ENCODE data around the gene THAP7.

Gene THAP7

DNA sequence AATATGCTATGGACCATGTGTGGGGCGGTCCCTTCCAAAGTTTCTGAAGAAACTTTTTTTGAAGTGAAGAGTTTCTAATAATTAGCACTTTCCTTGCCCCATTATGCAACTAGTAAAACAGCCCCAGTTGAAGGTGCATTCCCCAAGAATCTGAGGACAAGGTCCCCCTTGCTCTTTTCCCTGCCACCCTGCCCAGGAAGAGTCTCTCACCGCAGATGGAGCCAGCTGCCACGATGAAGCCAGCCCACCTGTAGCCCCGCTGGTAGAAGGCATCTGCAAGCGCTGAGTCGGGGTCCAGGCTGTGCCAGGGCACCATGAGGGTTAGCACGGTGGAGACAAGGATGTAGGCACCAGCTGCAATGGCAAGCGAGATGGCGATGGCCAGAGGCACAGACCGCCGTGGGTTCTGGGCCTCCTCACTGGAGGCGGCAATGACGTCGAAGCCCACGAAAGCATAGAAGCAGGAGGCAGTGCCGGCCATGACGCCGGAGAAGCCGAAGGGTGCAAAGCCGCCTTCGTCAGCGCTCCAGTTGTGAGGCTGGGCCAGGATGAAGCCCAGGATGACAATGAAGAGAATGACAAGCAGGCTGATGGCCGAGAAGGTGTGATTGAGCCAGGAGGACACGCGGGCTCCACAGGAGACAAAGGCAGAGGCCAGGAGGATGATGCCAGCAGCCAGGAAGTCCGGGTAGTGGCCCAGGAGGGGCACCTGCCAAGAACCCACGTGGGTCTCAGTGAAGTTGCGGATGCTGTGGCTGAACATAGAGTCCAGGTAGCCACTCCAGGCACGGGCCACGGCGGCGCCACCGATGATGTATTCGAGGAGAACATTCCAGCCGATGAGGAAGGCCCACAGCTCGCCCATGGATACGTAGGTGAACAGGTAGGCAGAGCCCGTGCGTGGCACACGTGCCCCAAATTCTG lies 29.0 kb upstream of the THAP7 start:
- DNase-seq (ENCODE audit: low spot score): no peak

DNA sequence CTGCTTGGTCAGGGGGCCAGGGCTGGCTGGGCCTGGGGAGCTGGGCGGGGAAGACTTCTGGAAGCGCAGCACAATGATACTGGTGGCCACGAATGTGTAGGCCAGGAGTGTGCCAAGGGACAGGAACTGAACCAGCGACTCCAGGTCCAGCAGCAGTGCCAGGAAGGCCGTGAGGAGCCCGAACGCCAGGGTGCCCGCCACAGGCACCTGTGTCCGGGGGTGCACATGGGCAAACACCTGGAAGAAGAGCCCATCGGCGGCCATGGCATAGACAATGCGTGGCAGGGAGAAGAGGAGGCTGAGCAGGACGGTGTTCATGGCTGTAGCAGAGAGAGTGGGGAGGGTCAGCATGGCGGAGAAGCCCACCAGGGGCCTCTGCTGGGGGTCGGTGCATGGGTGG lies 28.1 kb upstream of the THAP7 start:
- no peak for DNase-seq (ENCODE audit: low spot score)

DNA sequence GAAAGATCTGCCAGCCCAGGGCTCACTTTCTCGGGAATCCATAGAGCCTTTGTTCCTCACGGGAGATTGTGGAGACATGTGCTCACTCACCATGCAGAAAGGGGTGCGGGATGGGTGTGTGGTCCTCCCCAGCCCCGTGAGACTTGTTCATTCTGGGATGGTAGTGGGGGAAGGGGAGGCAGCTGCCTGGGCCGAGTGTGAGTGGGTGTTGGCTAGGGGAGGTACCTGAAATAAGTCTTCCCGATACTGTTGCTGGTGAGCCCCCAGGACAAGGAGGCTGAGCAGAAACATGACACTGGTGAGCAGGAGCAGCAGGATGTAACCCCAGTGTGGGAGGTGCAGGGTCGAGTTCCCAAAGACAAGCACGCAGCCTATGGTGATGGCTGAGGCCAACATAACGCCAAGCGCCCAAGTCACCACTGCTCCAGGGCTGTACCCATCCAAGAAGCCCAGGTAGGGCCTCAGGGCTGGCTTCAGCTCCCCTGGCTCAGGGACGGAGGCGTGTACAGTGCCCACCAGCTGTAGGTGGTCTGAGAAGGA lies 27.6 kb upstream of the THAP7 start:
- no peak for DNase-seq (ENCODE audit: low spot score)

- no peak for DNase-seq (ENCODE audit: low spot score)
These were observed 26.6 kb upstream of the THAP7 start for GRCh38 chr22:21028277-21029251.

DNA sequence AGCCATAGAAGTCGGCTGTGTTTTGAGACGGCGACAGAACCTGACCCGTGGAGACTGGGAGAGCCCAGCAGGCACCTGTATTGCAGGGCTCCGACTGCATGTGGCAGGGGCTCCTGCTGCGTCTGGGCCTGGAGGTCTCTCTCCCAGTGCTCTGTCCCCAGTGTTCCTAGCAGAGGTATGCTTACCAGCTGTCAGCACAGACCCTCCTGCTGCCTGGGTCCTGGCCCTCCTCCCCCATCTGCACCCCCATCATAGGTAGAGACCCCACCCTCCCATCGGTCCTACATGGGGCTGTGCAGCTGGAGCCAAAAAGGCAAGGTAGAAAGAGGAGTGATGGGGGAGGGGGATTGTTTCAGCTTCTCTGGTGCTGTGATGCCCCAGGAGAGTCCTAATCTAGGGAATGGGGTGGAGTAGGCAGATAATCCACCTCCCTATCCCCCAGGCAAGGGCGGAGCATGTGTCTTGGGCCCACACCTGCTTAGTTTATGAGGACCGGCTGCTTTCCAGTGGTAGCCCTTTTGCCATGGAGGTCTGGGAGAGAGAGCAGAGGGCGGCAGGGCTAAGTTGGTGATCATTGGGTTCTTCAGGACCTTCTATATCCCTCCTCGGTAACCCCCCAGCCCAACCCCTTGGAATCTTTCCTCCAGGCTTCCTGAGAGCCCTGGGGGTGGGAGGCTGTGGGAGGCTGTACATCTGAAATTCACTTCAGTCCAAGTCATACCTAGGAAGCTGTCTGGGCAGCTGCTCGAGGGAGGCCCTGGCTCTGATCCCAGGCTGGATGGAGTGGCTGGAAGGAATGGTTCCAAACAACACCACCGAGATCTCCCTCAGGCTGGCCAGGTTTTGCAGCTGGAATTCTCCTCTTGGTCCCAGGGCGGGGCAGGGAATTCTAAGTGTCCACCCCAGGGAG lies 25.1 kb upstream of the THAP7 start:
- no peak for DNase-seq (ENCODE audit: low spot score)

- DNase-seq (ENCODE audit: low spot score): no peak
These were observed 24.1 kb upstream of the THAP7 start for GRCh38 chr22:21025763-21026755.

- DNase-seq (ENCODE audit: low spot score): peak; percentile 26
These were observed 23.3 kb upstream of the THAP7 start for GRCh38 chr22:21025266-21025665.

- no peak for DNase-seq (ENCODE audit: low spot score)
These were observed 21.2 kb upstream of the THAP7 start for GRCh38 chr22:21022955-21023614.

GRCh38 chr22:21022507-21022906 lies 20.6 kb upstream of the THAP7 start:
- DNase-seq (ENCODE audit: low spot score): no peak

GRCh38 chr22:21020802-21021429 lies 19.0 kb upstream of the THAP7 start:
- no peak for DNase-seq (ENCODE audit: low spot score)

DNA sequence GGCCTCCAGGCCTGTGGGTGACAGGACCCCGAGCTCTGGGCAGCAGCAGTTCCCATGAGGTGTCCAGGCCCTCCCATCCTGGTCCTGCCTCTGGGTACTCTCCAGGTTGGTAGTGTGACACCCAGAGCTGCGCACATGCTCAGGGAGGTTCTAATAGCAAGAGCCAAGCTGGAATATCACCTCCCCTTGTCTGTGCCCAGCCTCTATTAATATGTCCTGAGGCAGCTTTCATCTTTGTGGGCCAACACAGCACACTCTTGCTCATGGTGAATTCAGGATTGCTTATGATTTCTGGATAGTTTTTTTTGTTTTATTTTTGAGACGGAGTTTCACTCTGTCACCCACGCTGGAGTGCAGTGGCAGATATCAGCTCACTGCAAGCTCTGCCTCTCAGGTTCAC lies 16.4 kb upstream of the THAP7 start:
- DNase-seq (ENCODE audit: low spot score): no peak

- no peak for DNase-seq (ENCODE audit: low spot score)
These were observed 14.9 kb upstream of the THAP7 start for GRCh38 chr22:21016644-21017420.

- no peak for DNase-seq (ENCODE audit: low spot score)
These were observed 13.6 kb upstream of the THAP7 start for GRCh38 chr22:21015466-21016006.

- no peak for DNase-seq (ENCODE audit: low spot score)
These were observed 13.0 kb upstream of the THAP7 start, which contains the start of gene P2RX6 for GRCh38 chr22:21014726-21015465. TSS of gene P2RX6 (plus strand) at chr22:21015165. CDS start at chr22:21015175, 10 bp downstream.

- peak; percentile 87 for DNase-seq (ENCODE audit: low spot score)
These were observed 12.3 kb upstream of the THAP7 start for GRCh38 chr22:21014202-21014725.

- DNase-seq (ENCODE audit: low spot score): no peak
These were observed 11.8 kb upstream of the THAP7 start for GRCh38 chr22:21013657-21014201.

Measured in CD4-positive, alpha-beta T cell treated with Interleukin-6 at 100 ng/mL for 8 hours (primary cell).